Transverse colon (tissue), 3 donors: Measurements from ENCODE around the gene PHAF1.

ENCODE experiments used
- CTCF ChIP-seq, 5 experiments: fragments of 200-600 bp in 3 of 5; fragments of 450-650 bp in 2 of 5; sonication (generic) in 3 of 5; IDR thresholded peaks; 1 replicate in 2 of 5; 2 replicates in 3 of 5; pipeline ENCODE4 v1.5.1; 2016 to 2017; ENCODE audit warnings: antibody characterized with exemption in 5 of 5, inconsistent platforms in 3 of 5, mild to moderate bottlenecking in 2 of 5, moderate library complexity in 1 of 5
- EP300 ChIP-seq: sonication (generic); formaldehyde crosslinking; IDR thresholded peaks from one replicate; pipeline ENCODE4 v1.6.1; 2017; ENCODE audit warnings: antibody characterized with exemption, low read depth
- POLR2A ChIP-seq: fragments of 450-650 bp; IDR thresholded peaks from one replicate; pipeline ENCODE4 v1.6.1; 2016; ENCODE audit warnings: antibody characterized with exemption, mild to moderate bottlenecking, moderate library complexity

GRCh38 chr16:67157892-67158635 is 48.3 kb downstream of the PHAF1 start:
- no peak for TF ChIP-seq POLR2A
- TF ChIP-seq CTCF (IDR thresholded peaks at IDR 0.05) = no peak
- TF ChIP-seq EP300 = no peak
